Epidermal melanocyte (primary cell): Measurements from ENCODE around the gene ALDH3B2.
"Not testable (repeated sequence)": the region's sequence is repeated elsewhere in the genome, so short reads cannot be mapped to it uniquely, and the experiment has no call there.

Experiments
- DNase-seq: peaks from one replicate; pipeline ENCODE4 v3.0.0; 2011; ENCODE audit warnings: low spot score; ENCODE audit not compliant: insufficient read length

Gene ALDH3B2

GRCh38 chr11:67662835-67663531 lies 11.4 kb downstream of the ALDH3B2 start:
- DNase-seq: no peak

DNA sequence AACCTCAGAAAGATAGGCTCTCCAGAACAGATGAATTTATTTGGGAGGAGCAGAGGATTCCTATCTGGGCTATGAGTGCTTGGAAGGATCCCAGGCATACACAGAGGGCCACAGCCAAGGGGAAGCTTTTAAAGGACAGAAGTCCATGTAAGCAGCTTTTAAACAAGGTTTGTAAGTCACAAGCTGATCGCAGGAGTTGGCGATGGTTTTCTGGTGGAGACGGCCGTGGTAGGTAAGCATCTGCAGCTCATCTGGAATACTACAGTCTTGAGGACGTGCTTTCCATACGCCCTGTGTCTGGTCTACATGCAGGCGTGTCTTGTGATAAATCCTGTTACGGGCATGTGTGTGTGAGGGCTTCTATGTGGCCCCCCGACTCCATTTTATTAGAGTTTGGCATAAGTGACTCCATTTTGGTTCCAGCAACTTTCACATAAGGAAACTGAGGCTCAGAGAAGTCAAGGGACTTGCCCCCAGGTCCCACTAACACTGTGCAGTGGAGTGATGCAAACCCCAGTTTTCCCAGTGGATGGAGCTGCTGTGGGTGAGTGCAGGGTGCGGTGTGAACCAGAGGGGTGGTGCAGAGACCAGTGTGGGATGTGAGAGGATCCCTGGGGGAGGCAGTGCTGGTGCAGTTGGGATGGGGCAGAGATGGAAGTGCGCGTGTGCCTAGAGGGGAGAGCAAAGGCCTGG lies 12.1 kb downstream of the ALDH3B2 start:
- DNase-seq: no peak

DNA sequence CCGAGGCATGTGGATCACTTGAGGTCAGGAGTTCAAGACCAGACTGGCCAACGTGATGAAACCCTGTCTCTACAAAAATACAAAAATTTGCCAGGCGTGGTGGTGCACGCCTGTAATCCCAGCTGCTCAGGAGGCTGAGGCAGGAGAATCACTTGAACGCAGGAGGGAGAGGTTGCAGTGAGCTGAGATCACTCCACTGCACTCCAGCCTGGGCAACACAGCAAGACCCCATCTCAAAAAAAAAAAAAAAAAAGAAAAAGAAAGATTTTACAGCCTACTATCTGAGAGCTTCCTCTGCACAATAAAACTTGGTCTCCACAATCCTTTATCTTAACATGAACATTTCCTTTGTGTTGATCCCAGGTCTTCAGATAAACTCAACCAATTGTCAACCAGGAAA lies 13.7 kb downstream of the ALDH3B2 start:
- not testable (repeated sequence) for DNase-seq

- DNase-seq: not testable (repeated sequence)
These were observed 14.7 kb downstream of the ALDH3B2 start for GRCh38 chr11:67659651-67660165.

DNA sequence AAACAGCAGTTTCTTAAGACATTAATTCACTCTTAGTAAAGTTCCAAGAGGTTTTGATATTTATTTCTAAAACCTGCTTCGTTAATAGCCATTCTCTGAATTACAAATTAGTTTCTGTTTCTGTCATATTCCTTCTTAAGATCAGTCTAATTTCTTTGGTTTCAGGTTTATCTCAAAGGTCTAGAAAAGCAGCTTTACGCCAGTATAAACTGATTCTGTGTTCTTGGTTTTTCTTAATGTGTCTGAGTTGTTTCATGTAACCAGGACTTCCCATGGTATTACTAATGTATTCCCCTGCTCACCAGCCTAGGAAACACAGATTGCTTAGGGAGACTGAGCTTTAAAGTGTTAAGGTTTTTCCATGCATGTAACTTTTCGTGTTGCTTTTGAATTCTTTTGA lies 17.1 kb downstream of the ALDH3B2 start:
- DNase-seq: no peak

DNA sequence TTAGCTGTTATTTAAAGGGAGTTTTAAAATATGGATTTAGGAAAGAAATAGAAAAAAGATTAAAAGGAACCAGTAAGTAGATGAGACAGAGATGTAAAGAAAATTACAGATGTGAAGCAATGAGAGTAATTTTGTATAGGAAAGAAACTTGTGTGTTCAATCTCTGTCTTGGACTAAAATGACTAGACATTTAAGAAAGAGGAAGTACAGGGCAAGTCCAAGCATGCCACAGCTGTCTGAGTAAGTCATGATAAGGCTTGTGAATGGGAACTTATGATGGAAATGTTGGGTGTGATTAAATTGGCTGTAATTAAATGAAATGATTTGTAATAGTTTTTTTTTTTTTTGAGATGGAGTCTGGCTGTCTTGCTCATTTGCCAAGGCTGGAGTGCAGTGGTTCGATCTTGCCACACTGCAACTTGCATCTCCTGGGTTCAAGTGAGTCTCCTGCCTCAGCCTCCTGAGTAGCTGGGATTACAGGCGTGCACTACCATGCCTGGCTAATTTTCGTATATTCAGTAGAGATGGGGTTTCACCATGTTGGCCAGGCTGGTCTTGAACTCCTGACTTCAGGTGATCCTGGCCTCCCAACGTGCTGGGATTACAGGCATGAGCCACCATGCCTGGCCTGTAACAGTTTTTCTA lies 18.0 kb downstream of the ALDH3B2 start:
- no peak for DNase-seq

DNA sequence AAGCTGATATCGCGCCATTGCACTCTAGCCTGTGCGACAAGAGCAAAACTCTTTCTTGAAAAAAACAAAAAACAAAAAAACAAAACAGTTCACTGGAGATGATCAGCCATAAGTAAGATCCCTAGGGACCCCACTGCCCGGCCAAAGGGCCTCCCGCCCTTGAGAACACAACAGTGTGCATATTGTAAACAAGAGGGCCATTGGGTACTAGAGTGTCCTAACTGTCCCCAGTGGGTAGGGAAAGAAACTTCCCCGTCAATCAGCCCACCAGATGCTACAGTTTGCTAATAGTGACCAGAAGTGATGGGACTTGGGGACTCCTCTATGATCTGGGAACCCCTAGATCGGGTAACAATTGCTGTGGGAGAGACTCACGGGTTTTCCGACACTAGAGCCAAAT lies 20.2 kb downstream of the ALDH3B2 start:
- no peak for DNase-seq

DNA sequence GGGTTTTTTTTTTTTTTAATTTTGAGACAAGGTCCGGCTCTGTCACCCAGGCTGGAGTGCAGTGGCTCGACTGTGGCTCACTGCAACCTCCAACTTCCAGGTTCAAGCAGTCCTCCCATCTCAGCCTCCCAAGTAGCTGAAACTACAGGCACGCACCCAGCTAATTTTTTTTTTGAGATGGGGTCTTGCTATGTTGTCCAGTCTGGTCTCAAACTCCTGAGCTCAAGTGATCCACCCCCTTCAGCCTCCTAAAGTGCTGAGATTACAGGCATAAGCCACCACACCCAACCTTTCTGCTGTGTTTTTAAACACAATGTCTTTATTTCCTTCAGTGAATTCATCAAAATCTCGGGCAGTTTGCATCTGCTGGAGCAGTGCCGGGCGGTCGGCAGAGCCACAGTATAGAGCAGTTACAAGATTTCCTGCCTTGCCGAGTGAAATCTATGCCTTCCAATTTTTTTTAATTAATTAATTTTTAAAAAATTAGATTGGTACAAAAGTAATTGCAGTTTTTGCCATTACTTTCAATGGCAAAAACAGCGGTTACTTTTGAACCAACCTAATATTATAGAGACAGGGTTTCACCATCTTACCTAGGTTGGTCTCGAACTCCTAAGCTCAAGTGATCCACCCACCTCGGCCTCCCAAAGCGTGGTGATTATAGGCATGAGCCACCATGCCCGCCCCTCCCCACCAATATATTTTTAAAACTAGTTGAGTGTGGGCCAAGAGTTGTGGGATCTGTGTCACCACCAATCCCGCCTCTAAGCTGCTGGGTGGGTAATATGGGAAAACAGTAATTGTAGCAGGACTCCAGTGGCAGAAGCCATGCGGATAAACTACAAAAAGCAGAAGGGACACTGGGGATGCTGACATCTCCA lies 21.2 kb downstream of the ALDH3B2 start:
- DNase-seq: no peak

DNA sequence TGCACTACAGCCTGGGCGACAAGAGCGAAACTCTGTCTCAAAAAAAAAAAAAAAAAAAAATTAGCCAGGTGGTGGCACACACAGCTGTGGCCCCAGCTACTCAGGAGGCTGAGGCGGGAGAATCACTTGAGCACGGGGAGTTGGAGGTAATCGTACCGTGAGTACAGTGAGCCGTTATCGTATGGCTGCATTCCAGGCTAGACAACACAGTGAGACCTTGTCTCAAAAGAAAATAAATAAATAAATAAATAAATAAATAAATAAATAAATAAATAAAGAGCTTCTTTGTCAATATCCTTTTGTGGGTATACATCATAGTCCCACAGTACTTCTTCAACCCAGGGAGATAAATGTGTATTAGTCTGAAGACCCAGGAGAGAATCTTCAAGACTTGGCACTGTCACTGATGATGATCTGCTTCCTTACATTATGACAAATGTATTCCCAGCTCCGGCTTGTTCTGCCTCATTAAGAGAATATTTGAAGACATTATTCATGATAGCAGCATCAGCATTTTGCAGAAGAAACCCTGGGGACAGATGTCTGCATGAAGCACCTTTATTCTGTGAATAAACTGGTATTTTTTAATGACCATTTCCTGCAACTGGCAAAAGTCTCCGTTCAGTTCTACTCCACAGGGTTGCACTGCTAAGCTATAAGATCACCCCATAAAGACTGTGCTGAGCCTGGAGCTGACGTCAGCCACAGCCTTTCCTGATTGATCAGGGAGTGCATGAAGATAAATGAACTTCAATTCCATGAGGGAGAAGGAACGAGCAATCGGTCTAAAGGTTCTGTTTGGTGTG lies 22.2 kb downstream of the ALDH3B2 start:
- DNase-seq: no peak

DNA sequence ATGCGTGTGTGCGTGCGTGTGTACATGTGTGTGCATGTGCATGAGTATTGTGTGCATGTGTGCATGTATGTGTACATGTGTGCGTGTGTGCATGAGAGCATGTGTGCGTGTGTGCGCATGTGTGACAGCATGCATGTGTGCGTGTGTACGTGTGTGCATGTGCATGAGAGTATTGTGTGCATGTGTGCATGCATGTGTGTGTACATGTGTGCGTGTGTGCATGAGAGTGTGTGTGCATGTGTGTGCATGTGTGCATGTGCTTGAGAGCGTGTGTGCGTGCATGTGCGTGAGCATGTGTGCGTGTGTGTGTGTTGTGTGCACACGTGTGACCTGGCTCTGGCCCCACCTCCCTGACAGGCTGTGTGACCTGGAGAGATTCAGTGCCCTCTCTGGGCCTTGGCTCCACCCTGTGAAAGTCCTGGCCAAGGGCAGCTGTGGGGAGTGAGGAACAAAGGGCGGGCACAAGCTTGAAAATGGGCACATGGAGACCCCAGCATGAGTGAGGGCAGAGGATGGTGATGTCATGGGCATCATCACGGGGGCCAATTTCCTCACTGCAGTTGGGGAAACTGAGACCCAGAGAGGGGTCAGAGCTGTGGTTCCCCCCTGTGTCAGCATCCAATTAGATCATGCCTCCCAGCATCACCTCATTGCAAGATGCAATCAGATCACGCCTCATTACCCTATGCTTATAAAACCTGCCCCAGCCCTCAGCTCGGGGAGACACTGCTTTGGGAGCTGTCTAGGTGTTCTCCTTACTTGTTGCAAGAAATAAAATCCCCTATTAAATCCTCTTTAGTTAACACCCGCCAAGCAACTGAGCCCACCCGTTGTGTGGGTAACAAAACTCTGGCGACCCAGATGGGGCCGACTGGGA lies 24.6 kb downstream of the ALDH3B2 start:
- no peak for DNase-seq

DNA sequence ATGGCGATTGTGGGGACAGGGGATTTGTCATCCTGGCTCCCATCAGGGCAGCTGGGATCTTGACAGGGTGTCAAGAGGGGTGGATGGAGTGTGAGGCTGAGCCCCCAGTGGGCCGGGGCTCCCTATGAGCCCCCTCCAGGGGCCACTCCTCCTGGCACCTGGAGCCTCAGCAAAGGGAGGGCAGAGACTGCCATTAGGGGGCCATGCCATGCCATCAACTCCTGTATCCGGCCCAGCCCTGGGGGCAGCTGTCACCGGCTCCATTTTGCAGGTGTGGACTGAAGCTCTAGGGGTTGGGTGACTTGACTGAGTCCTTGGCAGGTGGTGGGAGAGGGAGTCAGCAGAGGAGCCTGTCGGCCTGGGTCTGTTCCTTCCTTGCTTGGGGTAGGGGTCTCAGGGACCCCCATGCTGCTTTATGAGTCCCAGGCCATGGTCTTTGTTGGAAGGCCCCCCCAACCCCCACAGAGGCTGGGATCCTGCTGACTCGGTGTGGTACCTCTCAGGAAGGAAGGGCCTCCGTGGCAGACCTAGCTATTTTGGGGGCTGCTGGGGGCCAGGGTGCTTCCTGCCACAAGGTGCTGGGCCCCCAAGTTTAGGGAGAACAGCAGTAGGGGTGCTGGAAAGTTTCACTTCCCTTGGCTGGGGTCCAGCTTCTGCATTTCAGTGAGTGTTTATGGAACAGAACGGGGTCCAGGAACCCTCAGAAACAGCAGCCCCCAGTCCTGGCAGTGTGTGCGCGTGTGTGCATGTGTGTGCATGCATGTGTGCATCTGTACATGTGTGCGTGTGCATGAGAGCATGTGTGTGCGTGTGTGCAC lies 25.4 kb downstream of the ALDH3B2 start:
- DNase-seq: no peak

DNA sequence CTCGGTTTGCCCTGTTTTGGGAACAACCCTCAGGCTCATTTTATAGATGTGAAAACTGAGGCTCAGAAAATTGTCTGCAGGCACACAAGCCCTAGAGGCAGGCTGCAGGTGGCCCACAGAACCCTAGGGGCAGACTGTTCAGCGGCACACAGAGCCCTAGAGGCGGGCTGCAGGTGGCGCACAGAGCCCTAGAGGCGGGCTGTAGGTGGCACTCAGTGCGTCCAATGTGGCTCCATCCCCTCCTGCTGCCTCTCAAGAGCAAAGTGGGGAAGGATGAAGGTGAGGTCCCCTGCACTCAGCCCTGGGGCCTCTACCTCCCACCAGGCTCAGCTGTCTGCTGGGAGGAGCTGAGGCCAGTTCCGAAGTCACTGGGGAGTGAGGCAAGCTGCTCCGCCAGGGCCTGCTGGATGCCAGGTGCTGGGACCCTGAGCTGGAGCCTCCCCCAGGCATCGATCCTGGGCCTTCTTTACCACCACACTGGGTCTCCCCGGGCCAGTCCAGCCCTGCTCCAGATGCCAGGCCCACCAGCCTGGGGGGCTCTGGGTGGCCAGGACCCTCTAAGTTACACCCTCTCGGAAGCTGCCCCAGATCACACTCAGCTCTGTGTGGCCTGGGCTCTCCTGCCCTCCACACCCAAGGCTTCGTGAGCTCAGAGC lies 26.2 kb downstream of the ALDH3B2 start:
- no peak for DNase-seq

GRCh38 chr11:67647471-67647870 lies 27.0 kb downstream of the ALDH3B2 start:
- no peak for DNase-seq

GRCh38 chr11:67646535-67647336 lies 27.7 kb downstream of the ALDH3B2 start:
- DNase-seq: no peak

DNA sequence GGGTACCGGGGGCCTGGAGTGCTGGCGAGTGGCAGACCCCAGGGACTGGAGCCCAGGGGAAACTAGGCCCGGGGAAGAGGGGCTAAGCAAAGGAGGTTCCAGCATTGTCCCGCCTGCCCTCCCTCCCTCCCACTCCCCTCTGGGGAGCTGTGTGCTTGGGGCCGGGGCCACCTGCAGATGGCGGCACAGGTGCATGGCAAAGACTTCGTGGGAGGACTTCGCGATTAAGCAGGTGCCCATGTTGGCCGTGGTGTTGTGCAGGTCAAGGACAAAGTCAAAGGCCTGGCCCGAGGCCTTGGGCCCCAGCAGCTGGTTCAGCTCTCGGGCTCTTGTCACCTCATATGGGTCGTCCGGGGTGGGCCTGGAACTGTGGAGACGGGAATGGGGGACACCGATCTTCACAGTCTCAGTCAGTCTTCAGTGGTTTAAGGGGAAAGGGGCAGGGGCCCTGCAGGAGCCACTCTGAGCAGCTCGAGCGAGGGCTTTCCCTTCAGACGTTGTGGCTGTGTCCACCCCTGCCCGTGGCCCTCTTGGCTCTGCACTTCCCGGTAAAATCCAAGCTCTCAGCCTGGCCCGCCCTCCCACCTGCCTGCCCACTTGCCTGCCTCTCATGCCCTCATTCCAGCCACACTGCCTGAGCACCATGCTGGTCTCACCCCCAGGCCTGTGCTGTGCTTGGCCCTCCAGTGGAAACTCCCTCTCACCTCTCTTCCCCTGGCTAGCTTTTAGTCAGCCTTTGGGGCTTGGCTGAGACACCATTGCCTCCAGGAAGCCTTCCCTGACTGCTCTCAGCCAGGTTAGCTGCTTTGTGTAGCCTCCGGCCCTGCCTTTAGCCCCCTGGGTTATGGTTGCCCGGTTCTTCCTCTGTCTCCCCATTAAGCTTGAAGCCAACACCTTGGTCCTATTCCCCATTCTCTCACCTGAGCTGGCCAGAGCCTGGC lies 28.6 kb downstream of the ALDH3B2 start:
- DNase-seq: no peak
